GDM1 (cell line): ENCODE data around the gene ABHD12B.
"Not testable (repeated sequence)": the region's sequence is repeated elsewhere in the genome, so short reads cannot be mapped to it uniquely, and the experiment has no call there.

Experiments
- DNase-seq: peaks from one replicate; lab custom pipeline; 2025; lab: John Stamatoyannopoulos, UW

Gene ABHD12B

GRCh38 chr14:50897005-50897404 lies 25.2 kb downstream of the ABHD12B start:
- not testable (repeated sequence) for DNase-seq

GRCh38 chr14:50897658-50898175 lies 25.9 kb downstream of the ABHD12B start:
- DNase-seq, result no peak

GRCh38 chr14:50901361-50901760 lies 29.5 kb downstream of the ABHD12B start:
- DNase-seq, result no peak

- no peak for DNase-seq
These were observed 32.9 kb downstream of the ABHD12B start for GRCh38 chr14:50904719-50905118.

- no peak for DNase-seq
These were observed 34.6 kb downstream of the ABHD12B start for GRCh38 chr14:50906326-50907065.

- no peak for DNase-seq
These were observed 38.9 kb downstream of the ABHD12B start for GRCh38 chr14:50910495-50911420.

- no peak for DNase-seq
These were observed 45.6 kb downstream of the ABHD12B start for GRCh38 chr14:50917449-50917848.

GRCh38 chr14:50919524-50919923 lies 47.7 kb downstream of the ABHD12B start:
- not testable (repeated sequence) for DNase-seq

- no peak for DNase-seq
These were observed 48.8 kb downstream of the ABHD12B start for GRCh38 chr14:50920482-50921230.

- no peak for DNase-seq
These were observed 51.0 kb downstream of the ABHD12B start for GRCh38 chr14:50922803-50923202.

- DNase-seq, result no peak
These were observed 52.4 kb downstream of the ABHD12B start for GRCh38 chr14:50924236-50924635.

GRCh38 chr14:50924843-50925242 lies 53.0 kb downstream of the ABHD12B start:
- DNase-seq, result no peak

GRCh38 chr14:50926851-50927386 lies 55.1 kb downstream of the ABHD12B start:
- peak; percentile 83 for DNase-seq

- peak; percentile 46 for DNase-seq
These were observed 56.3 kb downstream of the ABHD12B start for GRCh38 chr14:50928002-50928635.

- no peak for DNase-seq
These were observed 57.7 kb downstream of the ABHD12B start for GRCh38 chr14:50929506-50929905.

GRCh38 chr14:50931559-50931958 lies 59.7 kb downstream of the ABHD12B start:
- DNase-seq, result no peak

- DNase-seq, result no peak
These were observed 60.3 kb downstream of the ABHD12B start for GRCh38 chr14:50932156-50932555.

- DNase-seq, result no peak
These were observed 61.0 kb downstream of the ABHD12B start for GRCh38 chr14:50932592-50933495.

- DNase-seq, result no peak
These were observed 63.5 kb downstream of the ABHD12B start for GRCh38 chr14:50935126-50936015.
